Urinary bladder (tissue), 4 donors: ENCODE measurements around the gene ORM1. TPM values are rescaled to one million over a fixed set of nuclear protein-coding genes. Genes with fewer than 3 reads are reported as not detected.

ENCODE experiments used
- DNase-seq: peaks from one replicate; pipeline ENCODE4 v3.0.0-alpha.2; 2015; ENCODE audit errors: extremely low spot score
- H3K27ac ChIP-seq: one replicate; pipeline ENCODE4 v1.5.1; 2013; ENCODE audit warnings: low read depth, mild to moderate bottlenecking, moderate library complexity
- H3K36me3 ChIP-seq: one replicate; pipeline ENCODE4 v1.6.1; 2013; ENCODE audit warnings: mild to moderate bottlenecking, moderate library complexity; ENCODE audit not compliant: insufficient read depth
- H3K4me1 ChIP-seq: one replicate; pipeline ENCODE4 v1.6.1; 2013; ENCODE audit warnings: mild to moderate bottlenecking, moderate library complexity; ENCODE audit not compliant: insufficient read depth
- H3K4me3 ChIP-seq: one replicate; pipeline ENCODE4 v1.5.1; 2013; ENCODE audit warnings: low read depth, low read length
- WGBS: extraction: QIAGEN DNeasy Blood & Tissue Kit; methylation state at CpG from one replicate; pipeline ENCODE4 v1.1.7; 2013; 5-methylcytosine and 5-hydroxymethylcytosine counted together
- polyA plus RNA-seq: library from polyadenylated mRNA; stranded (reverse); fragments of 200-250 nt; gene quantifications from one replicate; pipeline ENCODE4 v1.2.3, GENCODE V29; 2013
- total RNA-seq: library from RNA; depleted of rRNA; stranded (reverse); fragments of >200 nt; gene quantifications from one replicate; pipeline ENCODE4 v1.2.3, GENCODE V29; 2014
- donor health status: healthy with polysubstance abuse.
- donor health status: healthy.

Gene ORM1
- total and polyA plus RNA-seq, 2 donors = 0.53 to 19.2 TPM

DNA sequence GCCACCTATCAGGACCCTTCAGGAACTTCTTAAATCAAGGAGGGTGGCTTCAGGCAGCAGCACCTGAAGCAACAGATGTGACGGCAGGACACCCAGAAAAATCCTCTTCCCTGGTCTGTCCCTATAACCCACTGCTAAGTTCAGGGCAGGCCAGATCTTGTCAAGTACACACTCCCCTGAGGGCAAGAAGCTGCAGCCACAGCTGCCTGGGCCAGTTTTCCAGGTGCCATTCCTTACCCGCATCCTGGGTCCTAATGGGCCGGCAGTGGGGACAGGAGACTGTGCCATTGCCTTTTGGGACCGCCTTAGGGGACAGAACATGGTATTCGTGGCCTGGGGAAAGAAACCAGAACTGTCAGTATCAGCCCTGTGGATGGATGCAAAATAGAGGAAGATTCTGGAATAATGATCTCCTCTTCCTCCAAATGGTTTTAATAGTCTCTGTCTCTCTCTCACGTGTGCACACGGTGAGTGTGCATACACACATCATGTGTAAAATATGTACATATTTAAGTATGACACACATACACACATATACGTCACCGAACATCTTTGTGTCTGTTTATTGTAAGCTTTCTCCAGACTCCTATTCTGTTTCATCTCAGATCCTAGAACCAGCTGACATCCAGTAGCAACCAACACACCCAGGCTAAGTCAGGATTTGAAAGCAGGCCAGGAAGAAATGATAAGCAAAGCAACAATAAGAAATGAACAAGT is 20.7 kb downstream of the ORM1 start:
- DNase-seq = no peak
- WGBS = 77% methylated on average over 9 of the region's 9 CpGs
- Histone ChIP-seq H3K27ac (no peak overlapping the region), H3K36me3 (peaks cover 27% of the 10 kb centered on the region), H3K4me3 (no peak overlapping the region), H3K4me1 (no peaks in the 10 kb centered on the region)

DNA sequence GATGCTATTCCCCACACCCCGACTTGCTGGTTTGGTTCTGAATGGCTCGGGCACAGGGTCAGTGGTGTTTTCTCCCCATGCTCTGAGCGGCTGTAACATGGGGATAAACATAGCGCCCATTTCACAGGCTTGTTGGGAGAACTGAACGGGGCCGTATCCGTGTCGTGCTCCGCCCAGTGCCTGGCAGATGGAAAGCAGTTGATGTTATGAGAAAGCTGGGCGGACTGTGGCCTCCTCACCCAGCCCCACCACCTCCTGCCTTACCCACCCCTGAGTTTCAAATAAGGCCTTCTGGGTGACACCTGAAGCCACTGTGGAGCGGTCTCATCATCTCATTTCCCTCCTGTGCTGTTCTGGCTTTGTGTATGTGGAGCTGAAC is 21.3 kb downstream of the ORM1 start:
- no peak overlapping the region for H3K4me3 ChIP-seq
- peaks cover 29% of the 10 kb centered on the region for H3K36me3 ChIP-seq
- 88% methylated on average over 11 of the region's 11 CpGs for WGBS
- no peak for DNase-seq
- H3K27ac ChIP-seq = no peak overlapping the region
- H3K4me1 ChIP-seq = no peaks in the 10 kb centered on the region

DNA sequence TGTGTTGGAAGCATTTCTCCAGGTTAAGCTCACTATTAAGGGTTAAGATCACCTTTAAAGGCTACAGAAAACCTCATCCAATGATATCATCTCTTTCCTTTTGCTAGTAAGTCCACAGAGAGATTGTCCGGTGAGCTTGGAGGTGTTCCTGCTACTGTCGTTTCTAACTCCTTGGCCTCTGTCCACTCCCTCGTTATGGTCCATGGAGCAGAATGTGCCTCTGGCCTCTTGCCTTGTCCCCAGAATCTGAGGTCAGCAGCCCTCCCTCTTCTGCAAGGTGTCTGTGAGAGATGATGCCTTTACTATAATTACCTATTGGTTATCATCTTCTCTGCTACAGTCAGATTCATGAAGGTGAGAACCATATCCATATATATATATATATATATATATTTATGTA is 21.8 kb downstream of the ORM1 start:
- H3K4me1 ChIP-seq = no peaks in the 10 kb centered on the region
- no peak for DNase-seq
- WGBS = 59% methylated on average over 3 of the region's 3 CpGs
- peaks cover 29% of the 10 kb centered on the region for H3K36me3 ChIP-seq
- no peak overlapping the region for H3K27ac ChIP-seq
- H3K4me3 ChIP-seq = no peak overlapping the region

DNA sequence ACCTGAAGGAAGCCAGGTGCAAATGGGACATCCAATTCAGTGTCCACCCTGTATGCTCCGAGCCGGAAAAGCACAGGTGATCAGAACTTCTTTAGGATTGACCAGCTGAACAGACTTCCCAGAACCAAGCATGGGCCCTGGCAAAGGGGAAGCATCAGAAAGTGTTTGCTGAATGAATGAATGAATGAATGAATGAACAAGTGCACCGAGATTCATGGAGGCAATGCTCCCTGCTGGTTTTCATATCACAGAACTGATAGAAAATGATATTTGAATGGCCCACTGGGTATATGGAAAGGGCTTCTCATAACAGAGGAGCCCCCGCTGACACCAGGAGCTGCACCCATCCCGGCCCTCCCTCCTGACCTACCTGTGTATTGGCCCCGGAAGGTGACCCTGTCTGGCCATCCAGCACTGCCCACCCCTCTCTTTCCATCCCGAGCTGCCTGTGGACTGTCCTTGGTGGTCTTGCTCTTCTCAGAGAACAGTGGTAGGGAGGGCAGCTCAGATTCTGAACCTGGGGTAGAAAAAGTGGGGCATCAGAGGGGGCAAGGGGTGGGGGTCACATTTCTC is 22.7 kb downstream of the ORM1 start:
- no peaks in the 10 kb centered on the region for H3K4me1 ChIP-seq
- H3K4me3 ChIP-seq = no peak overlapping the region
- 93% methylated on average over 7 of the region's 7 CpGs for WGBS
- peaks cover 31% of the 10 kb centered on the region for H3K36me3 ChIP-seq
- H3K27ac ChIP-seq = no peak overlapping the region
- DNase-seq = no peak

DNA sequence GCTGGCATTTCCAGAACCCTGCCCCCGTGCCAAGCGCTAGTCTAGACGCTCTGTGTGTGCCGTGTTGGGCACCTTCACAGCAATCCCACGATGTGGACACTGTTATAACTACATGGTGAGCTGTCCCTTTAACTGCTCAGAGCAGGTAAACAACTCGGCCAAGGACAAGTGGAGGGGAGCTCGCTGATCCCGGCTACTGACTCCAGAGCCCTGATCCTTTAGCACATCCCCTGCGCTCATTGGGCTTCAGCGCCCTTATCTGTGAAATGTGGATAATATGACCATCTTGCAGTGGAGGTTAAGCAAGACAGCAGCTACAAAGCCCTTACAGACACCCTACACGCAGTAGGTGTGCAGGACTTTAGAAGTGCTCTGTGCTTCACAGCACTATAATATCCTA is 23.2 kb downstream of the ORM1 start:
- 85% methylated on average over 11 of the region's 11 CpGs for WGBS
- no peak for DNase-seq
- H3K36me3 ChIP-seq = peaks cover 31% of the 10 kb centered on the region
- no peak overlapping the region for H3K4me3 ChIP-seq
- no peak overlapping the region for H3K27ac ChIP-seq
- H3K4me1 ChIP-seq = no peaks in the 10 kb centered on the region

DNA sequence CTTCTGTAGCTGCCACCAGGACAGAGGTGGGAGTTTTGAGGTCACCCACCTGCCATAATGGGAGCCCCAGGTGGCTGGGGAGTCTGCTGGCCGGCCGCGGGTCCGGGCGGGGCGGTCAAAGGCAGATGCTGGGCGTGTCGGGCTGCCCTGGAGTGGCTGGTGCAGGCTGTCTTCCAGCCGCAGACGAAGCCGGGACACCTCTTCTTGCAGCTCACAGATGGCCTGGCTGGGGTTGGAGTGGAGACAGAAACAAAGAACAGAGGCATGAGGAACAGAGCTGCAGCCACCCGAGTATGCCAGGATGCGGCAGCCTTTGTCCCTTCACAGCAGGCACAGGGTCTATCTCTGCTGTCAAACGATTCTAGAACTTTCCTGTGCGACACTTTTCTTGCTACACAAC is 24.8 kb downstream of the ORM1 start:
- 90% methylated on average over 15 of the region's 15 CpGs for WGBS
- Histone ChIP-seq H3K27ac (no peak overlapping the region), H3K36me3 (peaks cover 25% of the 10 kb centered on the region), H3K4me1 (no peaks in the 10 kb centered on the region), H3K4me3 (no peak overlapping the region)
- DNase-seq = no peak

DNA sequence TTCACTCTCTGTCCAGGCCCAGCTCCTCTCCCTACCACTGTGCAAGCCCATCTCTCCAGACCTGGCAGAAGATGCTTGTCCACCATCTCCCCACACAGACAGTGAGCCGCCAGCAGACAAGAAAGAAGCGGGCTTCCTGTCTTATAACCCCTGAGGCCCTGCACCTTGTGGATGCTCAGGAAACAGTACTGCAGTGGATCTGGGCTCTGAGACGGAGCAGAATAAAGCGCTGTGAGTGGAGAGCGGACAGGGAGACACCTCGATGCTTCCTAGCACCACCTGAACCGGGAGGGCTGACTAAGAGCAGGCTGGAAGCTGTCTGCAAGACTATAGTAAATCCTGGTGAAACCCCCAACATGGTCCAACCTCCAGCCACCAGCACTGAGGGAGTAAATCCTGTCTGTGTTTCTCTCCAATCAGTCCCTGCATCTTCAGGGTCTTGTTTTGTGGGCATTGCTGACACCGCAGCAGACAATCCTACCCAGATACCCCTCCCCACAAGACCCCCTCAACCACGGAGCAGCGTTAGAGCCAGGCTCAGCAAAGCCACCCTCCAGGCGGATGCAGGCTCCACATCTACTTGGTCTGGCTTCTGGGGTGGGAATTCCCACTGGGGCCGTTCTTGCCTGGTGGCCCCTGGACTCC is 25.5 kb downstream of the ORM1 start:
- H3K4me3 ChIP-seq = no peak overlapping the region
- no peak overlapping the region for H3K27ac ChIP-seq
- H3K4me1 ChIP-seq = no peaks in the 10 kb centered on the region
- DNase-seq = no peak
- peaks cover 22% of the 10 kb centered on the region for H3K36me3 ChIP-seq
- WGBS = 81% methylated on average over 12 of the region's 12 CpGs

DNA sequence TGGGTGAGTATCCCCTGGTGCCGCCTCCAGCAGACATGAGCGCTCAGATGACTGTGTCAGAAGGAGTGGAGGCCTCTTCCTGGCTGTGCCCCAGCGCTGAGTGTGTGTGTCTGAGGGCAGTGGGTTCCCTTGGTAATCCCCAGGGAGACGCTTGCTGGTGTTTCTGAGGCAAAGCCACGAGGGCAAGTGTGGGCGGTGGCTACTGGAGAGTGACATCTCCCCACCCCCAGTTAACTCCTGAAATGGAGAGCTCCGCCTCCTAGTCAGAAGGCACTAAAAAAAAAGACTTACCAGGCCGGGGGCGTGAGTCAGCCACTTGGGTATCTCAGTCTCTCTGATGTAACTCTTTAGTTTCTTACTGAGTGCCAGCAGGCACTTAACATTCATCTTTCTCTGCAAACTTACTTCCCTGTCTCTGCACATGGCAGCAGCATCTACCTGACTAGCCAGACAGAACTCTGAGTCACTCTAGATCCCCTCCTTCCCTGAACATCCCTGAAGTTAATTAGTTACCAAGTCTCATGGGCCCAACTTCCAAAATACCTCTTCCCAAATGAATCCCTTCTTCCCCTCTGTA is 26.1 kb downstream of the ORM1 start:
- 28% methylated on average over 9 of the region's 9 CpGs for WGBS
- no peak overlapping the region for H3K4me3 ChIP-seq
- no peaks in the 10 kb centered on the region for H3K4me1 ChIP-seq
- peak; percentile 14 for DNase-seq
- H3K36me3 ChIP-seq = peaks cover 21% of the 10 kb centered on the region
- no peak overlapping the region for H3K27ac ChIP-seq

DNA sequence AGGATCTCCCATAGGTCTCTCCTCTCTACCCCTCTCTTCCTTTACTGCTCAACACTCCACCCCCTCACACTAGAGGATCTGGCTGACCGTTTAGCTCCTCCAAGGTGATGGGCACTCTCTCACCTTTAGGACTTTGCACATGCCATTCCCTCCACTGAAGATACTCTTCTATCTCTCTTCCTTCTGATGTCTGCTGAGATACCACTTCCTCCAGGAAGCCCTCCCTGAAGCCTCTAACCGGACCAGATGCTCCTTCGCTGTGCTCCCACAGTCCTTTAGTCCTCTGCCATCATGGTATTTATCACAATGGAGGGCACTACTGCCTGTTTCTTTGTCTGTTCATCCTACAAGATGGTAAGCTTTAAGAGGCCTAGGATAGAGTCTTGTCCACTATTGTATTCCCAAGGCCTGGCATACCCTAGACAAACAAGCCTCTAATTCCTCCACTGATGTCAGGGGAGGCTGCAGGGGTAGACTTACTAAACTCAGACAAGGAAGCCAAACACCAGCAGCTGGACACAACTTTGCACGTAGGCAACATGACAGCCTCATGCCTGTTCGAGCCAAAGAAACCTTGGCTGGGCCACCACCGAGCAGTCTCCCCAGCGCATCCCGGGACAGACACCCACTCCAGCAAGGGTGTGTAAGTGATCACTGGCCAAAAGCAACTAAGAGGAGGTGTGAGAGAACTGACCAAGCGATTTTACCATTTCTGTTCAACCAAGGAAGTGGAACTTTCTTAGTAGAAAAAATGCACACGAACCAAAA is 27.0 kb downstream of the ORM1 start:
- Histone ChIP-seq H3K36me3 (peaks cover 23% of the 10 kb centered on the region), H3K4me1 (no peaks in the 10 kb centered on the region), H3K4me3 (no peak overlapping the region), H3K27ac (no peak overlapping the region)
- DNase-seq = no peak
- WGBS = 79% methylated on average over 10 of the region's 10 CpGs

DNA sequence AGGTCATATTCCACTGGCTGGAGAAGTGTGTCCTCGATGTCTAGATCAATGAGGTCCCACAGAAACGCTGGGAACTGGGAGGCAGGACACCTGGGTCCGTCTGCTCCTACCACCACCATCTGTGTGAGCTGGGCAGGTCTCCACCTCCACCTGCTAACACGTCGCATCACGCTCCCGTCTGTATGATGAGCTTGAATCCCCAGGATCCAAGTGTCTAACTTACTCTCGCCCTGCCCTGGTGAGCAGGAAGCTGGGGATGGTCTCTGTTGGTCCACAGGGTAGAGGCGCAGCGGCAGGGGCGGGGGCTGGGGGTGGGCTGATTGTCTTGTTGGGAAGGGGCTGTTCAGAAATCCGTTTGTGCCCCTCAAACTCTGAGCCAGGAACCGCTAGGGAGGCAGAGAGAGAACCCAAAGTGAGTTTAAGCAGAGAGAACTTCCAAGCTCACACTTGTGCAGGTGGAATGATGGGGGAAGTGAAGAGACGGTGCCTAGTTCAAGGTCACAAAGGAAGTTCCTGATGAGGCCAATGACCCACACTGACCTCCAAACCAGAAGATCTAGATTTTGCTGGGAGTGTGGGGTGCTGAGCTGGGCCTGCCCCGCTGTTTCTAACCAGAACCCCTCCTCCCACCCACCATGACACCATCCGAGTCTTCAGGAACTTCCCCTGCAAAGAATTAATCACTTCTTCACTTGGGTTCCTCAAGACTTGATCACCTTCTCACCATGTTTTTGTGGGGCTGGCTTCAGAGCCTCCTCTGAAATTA is 27.9 kb downstream of the ORM1 start:
- H3K4me3 ChIP-seq = no peak overlapping the region
- DNase-seq = no peak
- peaks cover 23% of the 10 kb centered on the region for H3K36me3 ChIP-seq
- H3K4me1 ChIP-seq = no peaks in the 10 kb centered on the region
- no peak overlapping the region for H3K27ac ChIP-seq
- whole genome bisulfite sequencing = 94% methylated on average over 16 of the region's 16 CpGs

DNA sequence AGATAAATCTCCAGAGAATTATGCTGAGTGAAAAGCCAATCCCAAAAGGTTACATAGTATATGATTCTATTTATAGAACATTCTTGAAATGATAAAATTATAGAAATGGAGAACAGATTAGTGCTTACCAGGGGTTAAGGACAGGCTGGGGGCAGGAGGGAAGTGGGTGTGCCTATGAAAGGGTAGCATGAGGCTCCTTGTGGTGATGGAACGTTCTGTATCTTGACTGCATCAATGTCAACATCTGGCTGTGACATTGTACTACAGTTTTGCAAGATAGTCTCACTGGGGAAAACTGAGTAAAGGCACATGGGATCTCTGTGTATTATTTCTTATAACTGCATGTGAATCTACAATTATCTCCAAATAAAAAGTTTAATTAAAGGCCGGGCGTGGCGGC is 29.0 kb downstream of the ORM1 start:
- H3K4me1 ChIP-seq = no peaks in the 10 kb centered on the region
- H3K4me3 ChIP-seq = no peak overlapping the region
- no peak for DNase-seq
- peaks cover 21% of the 10 kb centered on the region for H3K36me3 ChIP-seq
- 76% methylated on average over 4 of the region's 4 CpGs for WGBS
- H3K27ac ChIP-seq = no peak overlapping the region

DNA sequence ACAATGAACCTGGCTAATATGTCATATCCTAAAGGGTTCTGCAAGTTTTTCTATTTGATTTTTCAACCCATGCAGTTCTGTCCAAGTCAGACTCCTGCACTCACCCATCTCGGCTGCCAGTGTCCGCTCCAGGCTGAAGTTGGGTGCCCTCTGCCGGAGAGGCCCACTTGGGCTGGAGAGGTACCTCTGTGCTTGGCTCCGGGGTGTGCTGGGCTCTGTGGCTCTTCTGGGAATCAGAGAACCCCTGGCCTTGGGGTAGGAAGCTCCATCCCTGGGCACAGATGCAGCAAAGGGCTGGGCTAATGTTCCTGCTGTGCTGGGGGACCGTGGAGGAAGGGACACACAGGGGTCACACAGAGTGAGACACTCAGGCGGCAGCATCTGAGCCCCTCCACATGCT is 32.9 kb downstream of the ORM1 start:
- Histone ChIP-seq H3K4me3 (no peak overlapping the region), H3K4me1 (no peaks in the 10 kb centered on the region), H3K27ac (no peak overlapping the region), H3K36me3 (peaks cover 19% of the 10 kb centered on the region)
- 90% methylated on average over 6 of the region's 6 CpGs for WGBS
- no peak for DNase-seq

DNA sequence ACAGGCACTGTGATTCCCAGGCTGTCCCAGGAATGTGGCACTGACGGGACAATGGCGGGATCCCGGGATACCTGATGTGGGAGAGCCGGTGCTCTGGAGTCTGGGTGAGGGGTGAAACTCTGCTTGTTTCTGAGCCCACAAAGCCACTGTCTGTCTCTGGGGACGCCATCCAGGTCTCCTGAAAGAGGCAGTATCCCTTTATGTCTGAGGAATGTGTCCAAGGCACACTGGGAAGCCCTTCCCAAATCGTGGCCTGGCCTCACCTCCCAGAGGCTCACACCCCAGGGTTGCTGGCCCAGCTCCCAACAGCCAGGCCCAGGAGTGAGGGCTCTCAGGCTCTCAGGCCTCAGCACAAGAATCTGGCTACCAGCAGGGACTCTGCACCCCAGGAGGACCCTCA is 33.9 kb downstream of the ORM1 start:
- WGBS = 81% methylated on average over 6 of the region's 6 CpGs
- peaks cover 20% of the 10 kb centered on the region for H3K36me3 ChIP-seq
- H3K4me3 ChIP-seq = no peak overlapping the region
- DNase-seq = no peak
- no peaks in the 10 kb centered on the region for H3K4me1 ChIP-seq
- no peak overlapping the region for H3K27ac ChIP-seq
